Measurements from ENCODE around the gene TNFAIP8L1. TPM values are rescaled to one million over a fixed set of nuclear protein-coding genes. Genes with fewer than 3 reads are reported as not detected.

Gene TNFAIP8L1
- total RNA-seq, 1 donor from 2014 or later = 5.7 TPM

DNA sequence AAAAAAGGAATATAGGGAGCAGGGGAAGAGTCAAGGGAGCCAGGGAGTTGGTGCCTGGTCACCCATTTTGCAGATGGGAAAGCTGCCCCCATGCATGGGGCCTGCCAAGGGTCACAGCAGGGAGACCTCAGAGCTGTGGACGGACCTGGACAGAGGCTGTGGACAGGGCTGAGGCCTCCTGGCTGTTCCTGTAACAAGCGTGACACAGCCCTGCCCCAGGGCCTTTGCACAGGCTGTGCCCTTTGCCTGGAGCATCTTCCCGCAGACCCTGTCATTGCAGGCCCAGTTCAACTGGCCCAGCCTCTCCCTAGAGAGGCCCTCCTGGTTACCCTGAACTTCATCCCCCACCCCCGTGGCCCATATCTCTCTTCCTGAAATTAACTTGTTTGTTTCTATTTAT lies 6.4 kb downstream of the TNFAIP8L1 start:
- Histone ChIP-seq H3K36me3 (ENCODE audit: control insufficient read depth in 3 of 3, insufficient read depth in 3 of 3, low read length in 3 of 3) (no peaks in the 10 kb centered on the region), H3K27ac (ENCODE audit: low read depth, low read length) (no peak overlapping the region), H3K4me1 (ENCODE audit: control insufficient read depth in 3 of 3, insufficient read depth in 3 of 3, low read length in 3 of 3) (peaks cover 9 to 32% (median 17%) of the 10 kb centered on the region in 3 donors), H3K9me3 (ENCODE audit: control insufficient read depth in 3 of 3, low read length in 3 of 3) (no peaks in the 10 kb centered on the region), H3K27me3 (ENCODE audit: control insufficient read depth in 3 of 3, insufficient read depth in 3 of 3, low read length in 3 of 3) (no peaks in the 10 kb centered on the region), H3K9ac (ENCODE audit: low read depth in 1 of 3, low read length in 3 of 3) (no peak overlapping the region), H3K4me3 (ENCODE audit: low read length in 3 of 3) (no peak overlapping the region)

DNA sequence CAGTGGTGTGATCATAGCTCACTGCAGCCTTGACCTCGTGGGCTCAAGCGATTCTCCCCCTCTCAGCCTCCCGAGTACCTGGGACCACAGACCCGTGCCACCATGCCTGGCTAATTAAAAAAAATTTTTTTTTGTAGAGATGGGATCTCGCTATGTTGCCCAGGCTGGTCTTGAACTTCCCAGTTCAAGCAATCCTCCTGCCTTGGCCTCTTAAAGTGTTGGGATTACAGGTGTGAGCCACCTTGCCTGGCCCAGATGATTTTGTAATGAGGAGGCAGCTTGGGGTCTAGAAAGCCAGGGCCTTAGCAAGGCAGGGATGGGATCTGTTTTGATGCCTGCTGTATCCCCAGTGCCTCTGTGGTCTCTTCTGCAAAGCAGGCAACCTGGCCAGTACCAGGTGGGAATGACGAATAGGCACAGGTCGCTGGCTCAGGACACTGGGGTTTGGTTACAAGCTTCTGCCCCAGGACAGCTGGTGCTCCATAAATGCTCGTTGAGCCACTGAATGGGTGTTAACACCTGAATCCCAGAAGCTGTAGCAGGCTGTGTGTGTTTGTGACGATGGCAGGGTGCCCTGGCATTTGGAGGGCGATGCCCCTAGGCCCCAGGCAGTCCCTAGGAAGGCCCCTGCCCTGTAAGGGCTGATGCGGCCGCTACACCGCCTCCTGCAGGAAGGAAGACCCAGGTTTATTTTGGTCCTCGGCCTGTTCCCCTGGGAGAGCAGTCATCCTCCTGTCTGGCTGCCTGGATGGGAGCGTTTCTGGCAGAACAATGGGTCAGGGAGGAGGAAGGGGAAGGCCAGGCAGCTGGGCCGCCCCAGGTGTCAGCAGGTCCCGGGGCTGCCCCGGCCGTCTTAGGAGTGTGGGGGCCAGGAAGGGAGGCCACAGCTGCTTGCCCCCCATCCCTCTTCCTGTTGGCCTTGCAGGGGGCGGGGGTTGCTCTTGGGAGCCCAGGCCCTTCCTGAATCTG lies 8.6 kb downstream of the TNFAIP8L1 start:
- Histone ChIP-seq H3K9ac (ENCODE audit: low read depth in 1 of 3, low read length in 3 of 3) (peak overlapping the region; percentile 23 to 45 (median 33)), H3K4me3 (ENCODE audit: low read length in 3 of 3) (peak overlapping the region in 1 of 3 donors; percentile 13), H3K27ac (ENCODE audit: low read depth, low read length) (peak overlapping the region; percentile 30), H3K36me3 (ENCODE audit: control insufficient read depth in 3 of 3, insufficient read depth in 3 of 3, low read length in 3 of 3) (peaks cover 4 to 6% (median 5%) of the 10 kb centered on the region in 3 donors), H3K9me3 (ENCODE audit: control insufficient read depth in 3 of 3, low read length in 3 of 3) (no peaks in the 10 kb centered on the region), H3K27me3 (ENCODE audit: control insufficient read depth in 3 of 3, insufficient read depth in 3 of 3, low read length in 3 of 3) (no peaks in the 10 kb centered on the region), H3K4me1 (ENCODE audit: control insufficient read depth in 3 of 3, insufficient read depth in 3 of 3, low read length in 3 of 3) (peaks cover 9 to 23% (median 13%) of the 10 kb centered on the region in 3 donors)

DNA sequence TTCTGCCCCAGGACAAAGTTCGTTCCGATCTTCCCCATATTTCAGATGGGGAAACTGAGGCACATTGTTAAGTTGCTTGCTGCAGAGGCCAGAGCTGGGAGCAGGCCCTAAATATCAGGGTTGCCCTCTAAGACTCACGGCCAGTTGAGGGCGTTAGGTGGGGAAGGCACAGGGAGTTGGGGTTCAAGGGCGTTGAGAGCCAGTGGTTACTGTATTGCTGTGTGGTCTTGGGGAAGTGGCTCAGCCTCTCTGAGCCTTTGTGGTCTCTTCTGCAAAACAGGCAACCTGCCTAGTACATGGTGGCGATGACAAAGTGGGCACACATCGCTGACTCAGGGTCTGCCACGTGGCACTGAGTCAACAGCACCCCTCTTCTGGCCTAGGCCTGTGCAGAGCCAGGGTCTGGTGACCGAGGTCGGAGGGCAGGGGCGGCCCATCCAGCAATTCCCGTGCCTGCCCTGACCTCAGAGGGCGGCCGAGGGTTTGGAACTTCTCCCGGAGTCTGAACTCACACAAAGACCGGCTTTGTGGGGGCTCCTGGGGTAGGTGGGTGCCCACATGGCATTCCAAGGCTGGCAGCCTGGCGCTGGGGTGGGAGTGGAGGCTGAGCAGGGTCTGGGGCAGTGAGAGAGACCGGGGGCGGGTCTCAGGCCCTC lies 10.2 kb downstream of the TNFAIP8L1 start:
- H3K9ac ChIP-seq (ENCODE audit: low read depth in 1 of 3, low read length in 3 of 3) = no peak overlapping the region
- peaks cover 9 to 29% (median 19%) of the 10 kb centered on the region in 3 donors for H3K4me1 ChIP-seq (ENCODE audit: control insufficient read depth in 3 of 3, insufficient read depth in 3 of 3, low read length in 3 of 3)
- H3K27ac ChIP-seq (ENCODE audit: low read depth, low read length) = no peak overlapping the region

GRCh38 chr19:4650159-4650558 lies 10.8 kb downstream of the TNFAIP8L1 start:
- peak overlapping the region in 1 of 3 donors; percentile 33 for H3K9ac ChIP-seq (ENCODE audit: low read depth in 1 of 3, low read length in 3 of 3)
- H3K27me3 ChIP-seq (ENCODE audit: control insufficient read depth in 3 of 3, insufficient read depth in 3 of 3, low read length in 3 of 3) = no peaks in the 10 kb centered on the region
- peaks cover 5 to 9% (median 8%) of the 10 kb centered on the region in 3 donors for H3K36me3 ChIP-seq (ENCODE audit: control insufficient read depth in 3 of 3, insufficient read depth in 3 of 3, low read length in 3 of 3)
- no peak overlapping the region for H3K27ac ChIP-seq (ENCODE audit: low read depth, low read length)
- peaks cover 9 to 36% (median 25%) of the 10 kb centered on the region in 3 donors for H3K4me1 ChIP-seq (ENCODE audit: control insufficient read depth in 3 of 3, insufficient read depth in 3 of 3, low read length in 3 of 3)
- H3K4me3 ChIP-seq (ENCODE audit: low read length in 3 of 3) = no peak overlapping the region
- no peaks in the 10 kb centered on the region for H3K9me3 ChIP-seq (ENCODE audit: control insufficient read depth in 3 of 3, low read length in 3 of 3)

More for the DNA sequence above, 10.2 kb downstream of the TNFAIP8L1 start:
- Histone ChIP-seq H3K4me3 (ENCODE audit: low read length in 3 of 3) (no peak overlapping the region), H3K27me3 (ENCODE audit: control insufficient read depth in 3 of 3, insufficient read depth in 3 of 3, low read length in 3 of 3) (no peaks in the 10 kb centered on the region), H3K9me3 (ENCODE audit: control insufficient read depth in 3 of 3, low read length in 3 of 3) (no peaks in the 10 kb centered on the region), H3K36me3 (ENCODE audit: control insufficient read depth in 3 of 3, insufficient read depth in 3 of 3, low read length in 3 of 3) (peaks cover 4 to 6% (median 5%) of the 10 kb centered on the region in 3 donors)

DNA sequence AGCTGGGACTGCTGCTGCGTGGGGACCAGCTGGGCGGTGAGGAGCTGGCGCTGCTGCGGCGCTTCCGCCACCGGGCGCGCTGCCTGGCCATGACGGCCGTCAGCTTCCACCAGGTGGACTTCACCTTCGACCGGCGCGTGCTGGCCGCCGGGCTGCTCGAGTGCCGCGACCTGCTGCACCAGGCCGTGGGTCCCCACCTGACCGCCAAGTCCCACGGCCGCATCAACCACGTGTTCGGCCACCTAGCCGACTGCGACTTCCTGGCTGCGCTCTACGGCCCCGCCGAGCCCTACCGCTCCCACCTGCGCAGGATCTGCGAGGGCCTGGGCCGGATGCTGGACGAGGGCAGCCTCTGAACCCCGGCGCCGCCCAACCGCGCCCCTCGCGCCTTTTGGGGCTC lies 12.8 kb downstream of the TNFAIP8L1 start:
- Histone ChIP-seq H3K9ac (ENCODE audit: low read depth in 1 of 3, low read length in 3 of 3) (no peak overlapping the region), H3K4me3 (ENCODE audit: low read length in 3 of 3) (no peak overlapping the region), H3K27ac (ENCODE audit: low read depth, low read length) (no peak overlapping the region), H3K36me3 (ENCODE audit: control insufficient read depth in 3 of 3, insufficient read depth in 3 of 3, low read length in 3 of 3) (peaks cover 16 to 18% (median 17%) of the 10 kb centered on the region in 3 donors), H3K9me3 (ENCODE audit: control insufficient read depth in 3 of 3, low read length in 3 of 3) (no peaks in the 10 kb centered on the region), H3K4me1 (ENCODE audit: control insufficient read depth in 3 of 3, insufficient read depth in 3 of 3, low read length in 3 of 3) (peaks cover 9 to 37% (median 27%) of the 10 kb centered on the region in 3 donors), H3K27me3 (ENCODE audit: control insufficient read depth in 3 of 3, insufficient read depth in 3 of 3, low read length in 3 of 3) (no peaks in the 10 kb centered on the region)

DNA sequence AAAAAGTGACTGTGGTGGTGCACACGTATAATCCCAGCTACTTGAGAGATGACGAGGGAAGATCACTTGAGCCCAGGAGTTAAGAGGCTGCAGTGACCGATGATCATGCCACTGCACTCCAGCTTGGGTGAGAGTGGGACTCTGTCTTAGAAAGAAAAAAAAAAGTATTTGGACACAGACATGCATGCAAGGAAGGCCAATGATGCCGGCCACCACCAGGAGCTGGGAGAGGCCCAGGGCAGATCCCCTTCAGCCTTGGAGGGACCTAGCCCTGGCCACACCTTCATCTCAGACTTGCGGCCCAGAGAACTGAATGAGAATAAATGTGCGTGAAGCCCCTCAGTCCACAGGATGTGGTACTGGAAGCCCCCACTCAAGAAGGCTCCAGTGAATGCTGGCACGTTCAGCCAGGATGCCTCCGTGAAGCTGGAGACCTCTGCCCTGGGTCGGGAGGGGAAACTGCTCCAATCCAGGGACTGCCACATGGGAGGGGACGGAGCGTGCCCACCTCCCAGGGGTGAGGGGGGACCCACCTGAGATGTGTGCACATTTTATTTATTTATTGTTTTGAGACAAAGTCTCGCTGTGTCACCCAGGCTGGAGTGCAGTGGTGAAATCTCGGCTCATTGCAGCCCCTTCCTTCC lies 14.6 kb downstream of the TNFAIP8L1 start:
- H3K4me3 ChIP-seq (ENCODE audit: low read length in 3 of 3) = no peak overlapping the region
- no peaks in the 10 kb centered on the region for H3K9me3 ChIP-seq (ENCODE audit: control insufficient read depth in 3 of 3, low read length in 3 of 3)
- H3K36me3 ChIP-seq (ENCODE audit: control insufficient read depth in 3 of 3, insufficient read depth in 3 of 3, low read length in 3 of 3) = peaks cover 28 to 34% (median 30%) of the 10 kb centered on the region in 3 donors
- H3K4me1 ChIP-seq (ENCODE audit: control insufficient read depth in 3 of 3, insufficient read depth in 3 of 3, low read length in 3 of 3) = peaks cover 4 to 29% (median 21%) of the 10 kb centered on the region in 3 donors
- H3K9ac ChIP-seq (ENCODE audit: low read depth in 1 of 3, low read length in 3 of 3) = no peak overlapping the region
- no peak overlapping the region for H3K27ac ChIP-seq (ENCODE audit: low read depth, low read length)
- no peaks in the 10 kb centered on the region for H3K27me3 ChIP-seq (ENCODE audit: control insufficient read depth in 3 of 3, insufficient read depth in 3 of 3, low read length in 3 of 3)

DNA sequence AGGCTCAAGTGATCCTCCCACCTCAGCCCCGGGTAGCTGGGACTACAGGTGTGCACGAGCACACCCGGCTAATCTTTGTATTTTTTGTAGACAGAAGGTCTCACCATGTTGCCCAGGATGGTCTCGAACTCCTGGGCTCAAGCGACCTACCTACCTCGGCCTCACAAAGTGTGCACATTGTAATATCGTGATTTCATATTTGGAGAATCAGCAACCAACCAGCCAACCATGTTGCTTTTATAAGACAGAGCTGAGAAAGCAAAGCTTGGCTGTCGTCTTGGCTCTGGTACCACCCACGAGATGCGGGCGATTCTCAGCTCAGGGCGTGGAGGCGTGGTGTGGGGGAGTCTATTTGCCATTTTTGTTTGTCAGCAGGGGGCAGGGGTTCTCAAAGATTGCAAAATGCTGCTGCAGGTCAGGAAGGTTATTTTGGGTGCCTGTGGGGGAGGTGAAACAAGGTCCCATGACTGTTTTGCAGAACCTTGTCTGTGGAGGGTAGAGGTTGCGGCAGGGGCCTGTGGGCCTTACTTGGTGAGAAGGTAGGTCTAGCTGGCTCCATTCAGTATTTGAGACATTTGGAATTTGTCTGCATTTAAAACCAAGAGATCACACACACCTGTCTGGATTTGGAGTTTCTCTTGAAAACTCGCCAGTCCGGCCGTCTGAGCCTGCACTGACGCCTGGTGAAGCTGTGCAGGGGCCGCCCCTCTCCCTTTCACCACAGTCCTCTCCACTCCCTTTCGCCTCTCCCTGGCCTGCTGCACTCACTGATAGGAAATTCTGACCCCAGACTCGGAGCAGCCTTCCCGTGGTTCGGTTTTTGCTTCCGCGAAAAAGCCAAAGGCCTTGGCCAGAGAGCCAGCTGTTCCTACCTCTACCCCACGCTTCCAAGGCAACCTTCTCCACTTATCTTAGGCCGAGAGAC lies 15.4 kb downstream of the TNFAIP8L1 start:
- H3K27ac ChIP-seq (ENCODE audit: low read depth, low read length) = no peak overlapping the region
- H3K9ac ChIP-seq (ENCODE audit: low read depth in 1 of 3, low read length in 3 of 3) = peak overlapping the region in 1 of 3 donors; percentile 54
- H3K36me3 ChIP-seq (ENCODE audit: control insufficient read depth in 3 of 3, insufficient read depth in 3 of 3, low read length in 3 of 3) = peaks cover 33 to 41% (median 36%) of the 10 kb centered on the region in 3 donors

GRCh38 chr19:4656102-4656501 lies 16.8 kb downstream of the TNFAIP8L1 start:
- Histone ChIP-seq H3K27ac (ENCODE audit: low read depth, low read length) (no peak overlapping the region), H3K4me3 (ENCODE audit: low read length in 3 of 3) (no peak overlapping the region), H3K4me1 (ENCODE audit: control insufficient read depth in 3 of 3, insufficient read depth in 3 of 3, low read length in 3 of 3) (peaks cover 0 to 14% (median 14%) of the 10 kb centered on the region in 3 donors), H3K9me3 (ENCODE audit: control insufficient read depth in 3 of 3, low read length in 3 of 3) (no peaks in the 10 kb centered on the region), H3K9ac (ENCODE audit: low read depth in 1 of 3, low read length in 3 of 3) (no peak overlapping the region), H3K36me3 (ENCODE audit: control insufficient read depth in 3 of 3, insufficient read depth in 3 of 3, low read length in 3 of 3) (peaks cover 37 to 48% (median 42%) of the 10 kb centered on the region in 3 donors), H3K27me3 (ENCODE audit: control insufficient read depth in 3 of 3, insufficient read depth in 3 of 3, low read length in 3 of 3) (no peaks in the 10 kb centered on the region)

More for the DNA sequence above, 15.4 kb downstream of the TNFAIP8L1 start:
- Histone ChIP-seq H3K27me3 (ENCODE audit: control insufficient read depth in 3 of 3, insufficient read depth in 3 of 3, low read length in 3 of 3) (no peaks in the 10 kb centered on the region), H3K4me3 (ENCODE audit: low read length in 3 of 3) (no peak overlapping the region), H3K9me3 (ENCODE audit: control insufficient read depth in 3 of 3, low read length in 3 of 3) (no peaks in the 10 kb centered on the region), H3K4me1 (ENCODE audit: control insufficient read depth in 3 of 3, insufficient read depth in 3 of 3, low read length in 3 of 3) (peaks cover 0 to 23% (median 15%) of the 10 kb centered on the region in 3 donors)

- Histone ChIP-seq H3K9ac (ENCODE audit: low read depth in 1 of 3, low read length in 3 of 3) (no peak overlapping the region), H3K9me3 (ENCODE audit: control insufficient read depth in 3 of 3, low read length in 3 of 3) (no peaks in the 10 kb centered on the region), H3K27ac (ENCODE audit: low read depth, low read length) (no peak overlapping the region), H3K27me3 (ENCODE audit: control insufficient read depth in 3 of 3, insufficient read depth in 3 of 3, low read length in 3 of 3) (no peaks in the 10 kb centered on the region), H3K4me3 (ENCODE audit: low read length in 3 of 3) (no peak overlapping the region), H3K4me1 (ENCODE audit: control insufficient read depth in 3 of 3, insufficient read depth in 3 of 3, low read length in 3 of 3) (peaks cover 0 to 14% (median 14%) of the 10 kb centered on the region in 3 donors), H3K36me3 (ENCODE audit: control insufficient read depth in 3 of 3, insufficient read depth in 3 of 3, low read length in 3 of 3) (peaks cover 39 to 55% (median 47%) of the 10 kb centered on the region in 3 donors)
These were observed 17.9 kb downstream of the TNFAIP8L1 start for GRCh38 chr19:4657262-4657661.

Measured in skeletal muscle tissue (tissue), 4 donors.